A673 (cell line): ENCODE results near the gene L3HYPDH. TPM values are rescaled to one million over a fixed set of nuclear protein-coding genes. Genes with fewer than 3 reads are reported as not detected.

Experiments used
- BruUV-seq: library from RNA; stranded (reverse); fragments of 400-500 nt; replicated peaks from 2 replicates; lab custom pipeline; 2021; lab: Mats Ljungman, UMichigan
- CTCF ChIA-PET: fragments of 300-600 bp; sonication (Branson Sonifier 250); formaldehyde crosslinking; loops from one replicate; lab custom pipeline; 2022; ENCODE audit warnings: antibody characterized with exemption; lab: Charles Lee
- POLR2A ChIA-PET: fragments of 300-600 bp; sonication (Branson Sonifier 250); formaldehyde crosslinking; loops from one replicate; lab custom pipeline; 2022; ENCODE audit warnings: antibody characterized with exemption; ENCODE audit not compliant: low non-redundant PET; lab: Charles Lee
- DNase-seq: peaks from one replicate; pipeline ENCODE4 v3.0.0-alpha.2; 2015; ENCODE audit warnings: low spot score
- H3K27ac ChIP-seq: fragments of 200-600 bp; sonication (generic); 2 replicates; pipeline ENCODE4 v1.5.1; 2016; ENCODE audit warnings: mixed run types, low read depth, mild to moderate bottlenecking, mixed read lengths, antibody characterized with exemption, low read length; ENCODE audit not compliant: poor library complexity, severe bottlenecking
- H3K27me3 ChIP-seq: fragments of 200-600 bp; sonication (generic); replicated peaks from 2 replicates; pipeline ENCODE4 v1.6.1; 2017; ENCODE audit warnings: mixed run types, low read depth, mild to moderate bottlenecking, mixed read lengths, antibody characterized with exemption, low read length; ENCODE audit not compliant: insufficient read depth, poor library complexity
- H3K36me3 ChIP-seq: fragments of 200-600 bp; sonication (generic); 2 replicates; pipeline ENCODE4 v1.6.1; 2016; ENCODE audit warnings: mixed run types, mild to moderate bottlenecking, mixed read lengths, antibody characterized with exemption, low read length; ENCODE audit not compliant: insufficient read depth, poor library complexity, severe bottlenecking
- H3K4me1 ChIP-seq: fragments of 200-600 bp; sonication (generic); 2 replicates; pipeline ENCODE4 v1.6.1; 2017; ENCODE audit warnings: mixed run types, mild to moderate bottlenecking, mixed read lengths, antibody characterized with exemption, low read length; ENCODE audit not compliant: insufficient read depth, poor library complexity, severe bottlenecking
- H3K4me3 ChIP-seq: fragments of 200-600 bp; sonication (generic); 2 replicates; pipeline ENCODE4 v1.5.1; 2016; ENCODE audit warnings: low read depth, mixed run types, mild to moderate bottlenecking, mixed read lengths, low read length; ENCODE audit not compliant: poor library complexity, severe bottlenecking
- H3K9me3 ChIP-seq: fragments of 200-600 bp; sonication (generic); 2 replicates; pipeline ENCODE4 v1.6.1; 2016; ENCODE audit warnings: mixed run types, low read depth, mild to moderate bottlenecking, mixed read lengths, antibody characterized with exemption, low read length; ENCODE audit not compliant: poor library complexity, severe bottlenecking
- EZH2 ChIP-seq: fragments of 200-600 bp; sonication (generic); IDR thresholded peaks from 2 replicates; pipeline ENCODE4 v1.6.1; 2017; ENCODE audit warnings: borderline replicate concordance, low read depth, mild to moderate bottlenecking, mixed read lengths, antibody characterized with exemption, low read length; ENCODE audit not compliant: poor library complexity, severe bottlenecking
- intact Hi-C: fragments of 100-400 bp; cut with micrococcal nuclease; formaldehyde crosslinking; loops from one replicate; pipeline ENCODE4 v1.10.0; 2022; ENCODE audit not compliant: unreplicated experiment
- total RNA-seq: library from RNA; stranded (reverse); gene quantifications from 2 replicates; pipeline ENCODE4 v1.2.3, GENCODE V29; 2021
- TF ChIP-seq, protein P1 (sequence below): fragments of 300-800, 200-600 bp; sonication (generic); conservative IDR thresholded peaks from 2 replicates; pipeline ENCODE4 v1.5.1; 2017; ENCODE audit warnings: low read depth, mild to moderate bottlenecking, antibody characterized with exemption, low read length, moderate library complexity, mixed read lengths

The L3HYPDH gene
- total RNA-seq, 1 experiment from 2014 or later: 31.9 TPM

GRCh38 chr14:59500732-59501131 is 16.5 kb upstream of the L3HYPDH start:
- Histone ChIP-seq H3K36me3 (peaks cover 34% of the 10 kb centered on the region), H3K9me3 (no peaks in the 10 kb centered on the region), H3K27me3 (no peaks in the 10 kb centered on the region), H3K4me1 (no peaks in the 10 kb centered on the region), H3K27ac (no peak overlapping the region), H3K4me3 (no peak overlapping the region)
- no TSS peak for BruUV-seq
- ChIA-PET POLR2A (no interaction called here), CTCF (no interaction called here)
- intact Hi-C loops: no loop called here
- no peak for TF ChIP-seq EZH2
- TF ChIP-seq, protein P1, sequence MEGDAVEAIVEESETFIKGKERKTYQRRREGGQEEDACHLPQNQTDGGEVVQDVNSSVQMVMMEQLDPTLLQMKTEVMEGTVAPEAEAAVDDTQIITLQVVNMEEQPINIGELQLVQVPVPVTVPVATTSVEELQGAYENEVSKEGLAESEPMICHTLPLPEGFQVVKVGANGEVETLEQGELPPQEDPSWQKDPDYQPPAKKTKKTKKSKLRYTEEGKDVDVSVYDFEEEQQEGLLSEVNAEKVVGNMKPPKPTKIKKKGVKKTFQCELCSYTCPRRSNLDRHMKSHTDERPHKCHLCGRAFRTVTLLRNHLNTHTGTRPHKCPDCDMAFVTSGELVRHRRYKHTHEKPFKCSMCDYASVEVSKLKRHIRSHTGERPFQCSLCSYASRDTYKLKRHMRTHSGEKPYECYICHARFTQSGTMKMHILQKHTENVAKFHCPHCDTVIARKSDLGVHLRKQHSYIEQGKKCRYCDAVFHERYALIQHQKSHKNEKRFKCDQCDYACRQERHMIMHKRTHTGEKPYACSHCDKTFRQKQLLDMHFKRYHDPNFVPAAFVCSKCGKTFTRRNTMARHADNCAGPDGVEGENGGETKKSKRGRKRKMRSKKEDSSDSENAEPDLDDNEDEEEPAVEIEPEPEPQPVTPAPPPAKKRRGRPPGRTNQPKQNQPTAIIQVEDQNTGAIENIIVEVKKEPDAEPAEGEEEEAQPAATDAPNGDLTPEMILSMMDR: no peak
- no peak for DNase-seq

DNA sequence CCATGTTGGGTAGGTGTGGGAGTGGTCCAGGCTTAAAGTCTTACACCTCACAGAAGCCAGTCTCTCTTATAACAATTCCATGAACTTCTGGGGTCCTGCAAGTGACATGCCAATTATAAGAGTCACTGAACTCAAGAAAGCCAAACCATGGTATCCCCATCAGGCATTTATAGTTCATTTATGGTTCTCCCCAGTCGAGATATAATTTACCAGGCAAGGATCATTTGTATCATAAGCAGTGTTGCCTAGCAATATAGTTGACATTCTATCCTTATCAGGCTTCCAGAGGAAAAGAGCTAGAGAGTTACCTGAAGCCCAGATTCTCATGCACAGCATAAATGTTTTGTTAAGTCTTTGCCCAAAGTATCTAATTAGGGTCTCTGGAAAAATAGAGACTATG is 8.2 kb upstream of the L3HYPDH start:
- Histone ChIP-seq H3K36me3 (peaks cover 60% of the 10 kb centered on the region), H3K4me1 (no peaks in the 10 kb centered on the region), H3K27me3 (no peaks in the 10 kb centered on the region), H3K4me3 (no peak overlapping the region), H3K9me3 (no peaks in the 10 kb centered on the region), H3K27ac (no peak overlapping the region)
- intact Hi-C loops: no loop called here
- ChIA-PET CTCF (no interaction called here), POLR2A (no interaction called here)
- BruUV-seq: no TSS peak
- TF ChIP-seq, protein P1: no peak
- TF ChIP-seq EZH2: no peak
- no peak for DNase-seq

DNA sequence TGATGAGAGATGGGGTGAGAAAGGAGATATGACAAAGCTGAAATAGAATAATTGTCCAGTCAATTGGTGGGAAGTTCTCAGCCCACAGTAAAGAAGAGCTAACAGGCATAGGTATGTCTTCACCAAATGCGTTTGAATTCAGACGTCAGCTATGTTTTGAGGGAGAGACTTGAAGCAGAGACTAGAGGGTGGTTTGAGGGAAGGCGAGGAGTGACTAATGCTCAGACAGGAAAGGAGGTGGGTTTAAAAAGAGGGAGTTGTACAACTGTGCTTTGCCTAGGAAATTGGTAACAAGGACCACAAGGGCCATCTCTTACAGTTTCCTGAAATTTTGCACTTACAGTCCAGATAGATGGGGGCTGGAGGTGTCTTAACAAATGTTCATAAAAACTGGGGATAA is 6.5 kb upstream of the L3HYPDH start:
- H3K9me3 ChIP-seq: no peaks in the 10 kb centered on the region
- BruUV-seq: no TSS peak
- no peaks in the 10 kb centered on the region for H3K4me1 ChIP-seq
- H3K4me3 ChIP-seq: no peak overlapping the region
- TF ChIP-seq EZH2: no peak
- TF ChIP-seq, protein P1: no peak
- DNase-seq: no peak
- ChIA-PET POLR2A (no interaction called here), CTCF (no interaction called here)
- intact Hi-C loops: no loop called here
- H3K27ac ChIP-seq: no peak overlapping the region
- peaks cover 53% of the 10 kb centered on the region for H3K36me3 ChIP-seq
- H3K27me3 ChIP-seq: no peaks in the 10 kb centered on the region
